HepG2 (cell line): ENCODE data around the gene PLXNB2. TPM values are rescaled to one million over a fixed set of nuclear protein-coding genes. Genes with fewer than 3 reads are reported as not detected.

Experiments used
- ARNT ChIP-seq: fragments of 450-650 bp; IDR thresholded peaks from 2 replicates; pipeline ENCODE4 v1.6.1; 2017
- BHLHE40 ChIP-seq: IDR thresholded peaks from 2 replicates; pipeline ENCODE4 v1.6.1; 2011; ENCODE audit warnings: low read length, improper control_type of control experiment
- GATAD2A ChIP-seq: IDR thresholded peaks from 2 replicates; pipeline ENCODE4 v1.6.1; 2016
- JUND ChIP-seq: sonication (generic); formaldehyde crosslinking; IDR thresholded peaks from 2 replicates; pipeline ENCODE4 v1.8.0; 2022; ENCODE audit warnings: mild to moderate bottlenecking, missing genetic modification reagents
- MBD4 ChIP-seq: IDR thresholded peaks from 2 replicates; pipeline ENCODE4 v1.6.1; 2012; ENCODE audit warnings: low read length, inconsistent platforms, borderline replicate concordance
- PHF8 ChIP-seq: sonication (generic); formaldehyde crosslinking; IDR thresholded peaks from 2 replicates; pipeline ENCODE4 v1.5.0; 2020; ENCODE audit warnings: missing genetic modification reagents
- PPARG ChIP-seq: conservative IDR thresholded peaks from 2 replicates; pipeline ENCODE4 v1.6.1; 2016; ENCODE audit warnings: missing biosample characterization, missing genetic modification reagents
- REL ChIP-seq: sonication (generic); formaldehyde crosslinking; conservative IDR thresholded peaks from 2 replicates; pipeline ENCODE4 v1.8.0; 2022; ENCODE audit warnings: mild to moderate bottlenecking, missing genetic modification reagents, moderate library complexity
- SAP130 ChIP-seq: IDR thresholded peaks from 2 replicates; pipeline ENCODE4 v1.6.1; 2016; ENCODE audit warnings: low read depth
- STAT5B ChIP-seq: sonication (generic); formaldehyde crosslinking; IDR thresholded peaks from 2 replicates; pipeline ENCODE4 v1.4.0; 2020; ENCODE audit warnings: missing genetic modification reagents
- SYNCRIP ChIP-seq: fragments of 200-400 bp; formaldehyde crosslinking; IDR thresholded peaks from 2 replicates; pipeline ENCODE4 v1.6.1; 2018; ENCODE audit warnings: mild to moderate bottlenecking, low read depth, low read length; ENCODE audit not compliant: insufficient read depth
- XRCC5 ChIP-seq: fragments of 200-400 bp; formaldehyde crosslinking; optimal IDR thresholded peaks from 2 replicates; pipeline ENCODE3; 2017; ENCODE audit warnings: mild to moderate bottlenecking, low read length
- ZNF260 ChIP-seq: sonication (generic); formaldehyde crosslinking; IDR thresholded peaks from 2 replicates; pipeline ENCODE4 v1.4.0; 2020; ENCODE audit warnings: missing genetic modification reagents, low read depth, mild to moderate bottlenecking, borderline replicate concordance
- ZNF292 ChIP-seq: sonication (generic); formaldehyde crosslinking; IDR thresholded peaks from 2 replicates; pipeline ENCODE4 v1.8.1; 2022; ENCODE audit warnings: mild to moderate bottlenecking, low read depth, missing genetic modification reagents, borderline replicate concordance
- ZNF552 ChIP-seq: sonication (generic); formaldehyde crosslinking; IDR thresholded peaks from 2 replicates; pipeline ENCODE4 v1.9.0; 2022; ENCODE audit warnings: missing genetic modification reagents, mild to moderate bottlenecking, borderline replicate concordance
- ZNF747 ChIP-seq: sonication (generic); formaldehyde crosslinking; IDR thresholded peaks from 2 replicates; pipeline ENCODE4 v1.8.1; 2023; ENCODE audit warnings: missing genetic modification reagents, mild to moderate bottlenecking, borderline replicate concordance
- ZNF792 ChIP-seq: IDR thresholded peaks from 2 replicates; pipeline ENCODE4 v1.6.1; 2016
- polyA plus RNA-seq, 8 experiments: library from polyadenylated mRNA; depleted of rRNA in 3 of 8; stranded (reverse) in 7 of 8; unstranded in 1 of 8; fragments of >200 nt; fragmentation: Illumina TruSeq in 4 of 8; extraction: Trizol in 4 of 8; gene quantifications; 2 replicates each; pipeline versions ENCODE4 v1.2.1 to v1.2.3, GENCODE V29; 2011 to 2016; ENCODE audit warnings: low read depth in 4 of 8, missing spikeins in 1 of 8, mixed read lengths in 1 of 8; ENCODE audit not compliant: insufficient read depth in 1 of 8
- total RNA-seq, 5 experiments: library from RNA; depleted of rRNA; stranded (reverse); fragments of >200 nt; fragmentation: Illumina TruSeq; extraction: Trizol; gene quantifications; 2 replicates each; pipeline ENCODE4 v1.2.3, GENCODE V29; 2016; ENCODE audit warnings: low read depth in 1 of 5
- TF ChIP-seq, protein P1 (sequence below): sonication (generic); formaldehyde crosslinking; IDR thresholded peaks from 2 replicates; pipeline ENCODE4 v1.4.0; 2020; ENCODE audit warnings: mild to moderate bottlenecking, missing genetic modification reagents
- TF ChIP-seq, protein P2 (sequence below): sonication (generic); formaldehyde crosslinking; IDR thresholded peaks from 2 replicates; pipeline ENCODE4 v1.8.0; 2022; ENCODE audit warnings: mild to moderate bottlenecking, missing genetic modification reagents; ENCODE audit not compliant: insufficient replicate concordance
- TF ChIP-seq, protein P3 (sequence below): sonication (generic); formaldehyde crosslinking; IDR thresholded peaks from 2 replicates; pipeline ENCODE4 v1.8.1; 2023; ENCODE audit warnings: mild to moderate bottlenecking, missing genetic modification reagents

The PLXNB2 gene
- total and polyA plus RNA-seq, 2 of the 13 experiments (the other 11 are each of a cell fraction or from before 2014, with no cell fraction given): 32.6 to 68.9 TPM

DNA sequence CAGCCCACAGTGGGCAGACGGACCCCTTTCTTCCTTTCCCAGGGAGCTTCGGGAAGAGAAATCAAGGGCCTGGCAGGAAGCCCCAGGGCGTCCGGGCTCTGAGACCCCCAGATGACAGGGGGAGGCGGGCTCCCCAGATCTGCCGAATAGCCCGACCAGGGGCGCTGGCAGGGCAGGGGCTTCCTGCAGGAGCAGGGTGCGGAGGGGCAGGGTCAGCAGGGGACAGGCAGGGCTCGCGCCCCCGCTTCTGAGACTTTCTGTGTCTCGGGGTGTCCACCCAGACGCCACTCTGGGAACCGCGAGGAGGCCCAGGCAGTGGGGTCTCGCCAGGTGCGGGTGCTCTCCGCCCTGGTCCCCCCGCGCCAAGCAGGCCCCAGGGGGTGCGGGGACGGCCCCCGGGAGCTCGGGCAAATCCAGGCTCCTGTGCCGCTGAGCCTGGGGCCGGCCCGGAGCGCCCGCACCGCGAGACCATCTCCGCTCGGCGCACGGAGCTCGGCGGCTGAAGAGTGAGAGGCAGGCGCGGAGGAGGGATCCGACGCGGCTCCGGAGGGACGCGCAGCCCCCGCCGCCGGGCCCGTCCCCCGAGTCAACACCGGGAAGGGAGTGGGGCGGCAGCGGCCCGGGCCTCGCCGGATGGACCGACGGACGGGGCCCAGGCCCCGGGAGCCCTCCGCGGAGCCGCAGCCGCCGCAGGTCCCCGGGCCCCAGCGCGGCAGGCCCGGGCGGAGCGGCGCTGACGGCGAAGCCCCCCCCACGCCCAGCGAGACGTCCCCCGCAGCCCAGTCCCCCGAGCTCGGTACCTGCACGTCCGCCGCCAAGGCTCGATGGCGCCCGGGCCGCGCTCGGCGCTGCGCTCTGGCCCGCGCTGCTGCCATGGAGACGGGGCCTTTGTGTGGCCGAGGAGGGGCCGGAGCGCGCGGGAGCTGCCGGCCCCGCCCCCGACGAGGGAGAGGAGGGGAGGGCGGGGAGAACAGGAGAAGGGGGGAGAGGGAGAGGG, at the start of gene PLXNB2 (continued):
- TF ChIP-seq, protein P1, sequence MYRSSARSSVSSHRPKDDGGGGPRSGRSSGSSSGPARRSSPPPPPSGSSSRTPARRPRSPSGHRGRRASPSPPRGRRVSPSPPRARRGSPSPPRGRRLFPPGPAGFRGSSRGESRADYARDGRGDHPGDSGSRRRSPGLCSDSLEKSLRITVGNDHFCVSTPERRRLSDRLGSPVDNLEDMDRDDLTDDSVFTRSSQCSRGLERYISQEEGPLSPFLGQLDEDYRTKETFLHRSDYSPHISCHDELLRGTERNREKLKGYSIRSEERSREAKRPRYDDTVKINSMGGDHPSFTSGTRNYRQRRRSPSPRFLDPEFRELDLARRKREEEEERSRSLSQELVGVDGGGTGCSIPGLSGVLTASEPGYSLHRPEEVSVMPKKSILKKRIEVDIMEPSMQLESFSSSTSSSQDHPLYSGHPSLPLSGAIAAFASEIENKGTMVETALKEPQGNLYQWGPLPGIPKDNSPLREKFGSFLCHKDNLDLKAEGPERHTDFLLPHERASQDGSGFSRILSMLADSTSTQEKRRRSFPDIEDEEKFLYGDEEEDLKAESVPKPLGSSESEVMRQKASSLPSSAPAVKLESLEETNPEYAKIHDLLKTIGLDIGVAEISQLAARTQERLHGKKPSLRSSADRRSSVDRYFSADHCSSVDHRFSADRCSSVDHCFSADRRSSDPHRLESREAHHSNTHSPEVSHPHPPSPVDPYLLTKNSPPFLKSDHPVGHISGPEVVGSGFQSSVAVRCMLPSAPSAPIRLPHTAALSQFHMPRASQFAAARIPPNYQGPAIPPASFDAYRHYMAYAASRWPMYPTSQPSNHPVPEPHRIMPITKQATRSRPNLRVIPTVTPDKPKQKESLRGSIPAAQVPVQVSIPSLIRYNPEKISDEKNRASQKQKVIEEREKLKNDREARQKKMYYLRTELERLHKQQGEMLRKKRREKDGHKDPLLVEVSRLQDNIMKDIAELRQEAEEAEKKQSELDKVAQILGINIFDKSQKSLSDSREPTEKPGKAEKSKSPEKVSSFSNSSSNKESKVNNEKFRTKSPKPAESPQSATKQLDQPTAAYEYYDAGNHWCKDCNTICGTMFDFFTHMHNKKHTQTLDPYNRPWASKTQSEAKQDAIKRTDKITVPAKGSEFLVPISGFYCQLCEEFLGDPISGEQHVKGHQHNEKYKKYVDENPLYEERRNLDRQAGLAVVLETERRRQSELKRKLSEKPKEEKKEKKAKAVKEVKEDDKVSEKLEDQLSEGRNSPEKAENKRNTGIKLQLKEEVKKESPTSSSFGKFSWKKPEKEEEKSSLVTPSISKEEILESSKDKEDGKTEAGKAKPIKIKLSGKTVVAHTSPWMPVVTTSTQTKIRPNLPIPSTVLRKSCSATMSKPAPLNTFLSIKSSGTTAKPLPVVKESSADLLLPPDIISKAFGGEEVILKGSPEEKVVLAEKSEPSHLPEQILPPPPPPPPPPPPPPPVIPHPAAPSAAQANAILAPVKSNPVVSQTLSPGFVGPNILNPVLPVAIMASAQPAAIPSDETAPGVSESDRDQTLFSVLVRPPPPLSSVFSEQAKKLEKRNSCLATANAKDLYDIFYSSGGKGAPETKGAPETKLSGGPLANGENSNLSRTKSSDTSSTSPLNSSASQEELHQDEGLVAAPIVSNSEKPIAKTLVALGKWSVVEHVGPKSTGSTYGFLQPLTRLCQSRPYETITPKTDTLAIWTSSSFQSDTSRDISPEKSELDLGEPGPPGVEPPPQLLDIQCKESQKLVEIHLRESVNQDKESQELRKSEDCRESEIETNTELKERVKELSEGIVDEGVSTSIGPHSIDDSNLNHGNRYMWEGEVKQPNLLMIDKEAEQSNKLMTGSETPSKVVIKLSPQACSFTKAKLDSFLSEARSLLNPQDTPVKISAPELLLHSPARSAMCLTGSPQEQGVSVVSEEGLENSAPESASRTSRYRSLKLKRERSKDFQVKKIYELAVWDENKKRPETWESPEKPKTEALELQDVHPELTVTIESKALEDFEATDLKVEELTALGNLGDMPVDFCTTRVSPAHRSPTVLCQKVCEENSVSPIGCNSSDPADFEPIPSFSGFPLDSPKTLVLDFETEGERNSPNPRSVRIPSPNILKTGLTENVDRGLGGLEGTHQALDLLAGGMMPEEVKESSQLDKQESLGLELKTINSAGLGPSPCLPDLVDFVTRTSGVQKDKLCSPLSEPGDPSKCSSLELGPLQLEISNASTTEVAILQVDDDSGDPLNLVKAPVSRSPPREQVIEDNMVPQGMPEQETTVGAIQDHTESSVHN: no peak
- TF ChIP-seq MBD4 (no peak), ARNT (no peak), ZNF747 (CRISPR knock-in tag) (0 out of 2 replicates have a peak, but pooled peaks have one; percentile 21), SYNCRIP (no peak), SAP130 (CRISPR knock-in tag) (peak; percentile 71), ZNF552 (CRISPR knock-in tag) (0 out of 2 replicates have a peak, but pooled peaks have one; percentile 41), REL (CRISPR knock-in tag) (no peak), PPARG (no peak), STAT5B (CRISPR knock-in tag) (no peak), BHLHE40 (no peak), ZNF792 (CRISPR knock-in tag) (no peak), XRCC5 (no peak), JUND (CRISPR knock-in tag) (no peak), PHF8 (CRISPR knock-in tag) (peak; percentile 34), GATAD2A (CRISPR knock-in tag) (no peak), ZNF260 (CRISPR knock-in tag) (no peak), ZNF292 (CRISPR knock-in tag) (no peak)
- TF ChIP-seq, protein P2, sequence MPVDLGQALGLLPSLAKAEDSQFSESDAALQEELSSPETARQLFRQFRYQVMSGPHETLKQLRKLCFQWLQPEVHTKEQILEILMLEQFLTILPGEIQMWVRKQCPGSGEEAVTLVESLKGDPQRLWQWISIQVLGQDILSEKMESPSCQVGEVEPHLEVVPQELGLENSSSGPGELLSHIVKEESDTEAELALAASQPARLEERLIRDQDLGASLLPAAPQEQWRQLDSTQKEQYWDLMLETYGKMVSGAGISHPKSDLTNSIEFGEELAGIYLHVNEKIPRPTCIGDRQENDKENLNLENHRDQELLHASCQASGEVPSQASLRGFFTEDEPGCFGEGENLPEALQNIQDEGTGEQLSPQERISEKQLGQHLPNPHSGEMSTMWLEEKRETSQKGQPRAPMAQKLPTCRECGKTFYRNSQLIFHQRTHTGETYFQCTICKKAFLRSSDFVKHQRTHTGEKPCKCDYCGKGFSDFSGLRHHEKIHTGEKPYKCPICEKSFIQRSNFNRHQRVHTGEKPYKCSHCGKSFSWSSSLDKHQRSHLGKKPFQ (CRISPR knock-in tag): no peak
- TF ChIP-seq, protein P3, sequence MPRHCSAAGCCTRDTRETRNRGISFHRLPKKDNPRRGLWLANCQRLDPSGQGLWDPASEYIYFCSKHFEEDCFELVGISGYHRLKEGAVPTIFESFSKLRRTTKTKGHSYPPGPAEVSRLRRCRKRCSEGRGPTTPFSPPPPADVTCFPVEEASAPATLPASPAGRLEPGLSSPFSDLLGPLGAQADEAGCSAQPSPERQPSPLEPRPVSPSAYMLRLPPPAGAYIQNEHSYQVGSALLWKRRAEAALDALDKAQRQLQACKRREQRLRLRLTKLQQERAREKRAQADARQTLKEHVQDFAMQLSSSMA (CRISPR knock-in tag): no peak
